Right cardiac atrium (tissue), 5 donors: ENCODE data around the gene USP22. TPM values are rescaled to one million over a fixed set of nuclear protein-coding genes. Genes with fewer than 3 reads are reported as not detected.
A peak's percentile ranks its signal among the peaks of the same experiment; 100 is the strongest.
"Not testable (repeated sequence)": the region's sequence is repeated elsewhere in the genome, so short reads cannot be mapped to it uniquely, and the experiment has no call there.

Source experiments
- ATAC-seq, 2 donors: fragments of 200-7000 bp; cut with Tn5 transposase; one replicate each; pipeline versions ENCODE4 v1.8.0 to v1.9.1; 2020; ENCODE audit warnings: moderate library complexity in 2 of 2, mild to moderate bottlenecking in 1 of 2
- DNase-seq, 3 donors: peaks; one replicate each; pipeline ENCODE4 v3.0.0-alpha.2; 2020
- H3K27ac ChIP-seq: one replicate; pipeline ENCODE4 v1.5.1; 2013; ENCODE audit warnings: mild to moderate bottlenecking, low read length, control low read depth, moderate library complexity
- H3K27me3 ChIP-seq: one replicate; pipeline ENCODE4 v1.6.1; 2013; ENCODE audit not compliant: control insufficient read depth, insufficient read depth
- H3K4me1 ChIP-seq: one replicate; pipeline ENCODE4 v1.6.1; 2013; ENCODE audit warnings: low read length; ENCODE audit not compliant: control insufficient read depth, insufficient read depth
- H3K4me3 ChIP-seq: one replicate; pipeline ENCODE4 v1.5.1; 2013; ENCODE audit warnings: low read length, control low read depth
- H3K9me3 ChIP-seq: one replicate; pipeline ENCODE4 v1.6.1; 2013; ENCODE audit warnings: low read length; ENCODE audit not compliant: control insufficient read depth
- WGBS: extraction: QIAGEN DNeasy Blood & Tissue Kit; methylation state at CpG from one replicate; pipeline ENCODE4 v1.1.7; 2013; 5-methylcytosine and 5-hydroxymethylcytosine counted together
- intact Hi-C, 4 donors: fragments of 100-400 bp; cut with DNase I; formaldehyde crosslinking; loops; one replicate each; pipeline versions ENCODE4 v1.11.0 to v1.14.0; 2022 to 2023
- long read RNA-seq, 4 donors: library from polyadenylated mRNA; unstranded; transcript quantifications; one replicate each; pipeline ENCODE4 v2.0.0, GENCODE V29; 2020 to 2021
- polyA plus RNA-seq: library from polyadenylated mRNA; stranded (reverse); fragments of 200-250 nt; gene quantifications from one replicate; pipeline ENCODE4 v1.2.3, GENCODE V29; 2013
- total RNA-seq, 4 donors: library from RNA; stranded (reverse); fragmentation: NEBNext Ultra II Directional; extraction: Animal tissue kit (Norgen Biotek cat#: 25700); gene quantifications; one replicate each; pipeline ENCODE4 v1.2.1, GENCODE V29; 2021
- donor health status: healthy with polysubstance abuse.
- donor health status: DM: no; HTN: yes; CAD: no.
- donor health status: DM: no; HTN: no; CAD: no.
- donor health status: DM: no; HTN: yes; CAD: no; lungs with severe emphysema.
- donor health status: DM: yes; HTN: yes; CAD: no.

USP22 gene
- total RNA-seq (100 to 1,000 TPM; 155 to 175 (median 168) TPM), polyA plus RNA-seq (52.2 TPM)
- long read RNA-seq, donor 1, full-length matches to known transcripts, result 41 of 99 reads
- long read RNA-seq, donor 1, partial matches to known transcripts, result 7 of 99 reads
- long read RNA-seq, donor 1, other reads (novel, unspliced or antisense), result 51 of 99 reads
- long read RNA-seq, donor 2, full-length matches to known transcripts, result 71 of 109 reads
- long read RNA-seq, donor 2, partial matches to known transcripts, result 10 of 109 reads
- long read RNA-seq, donor 2, other reads (novel, unspliced or antisense), result 28 of 109 reads
- long read RNA-seq, donor 3, full-length matches to known transcripts, result 25 of 136 reads
- long read RNA-seq, donor 3, partial matches to known transcripts, result 22 of 136 reads
- long read RNA-seq, donor 3, other reads (novel, unspliced or antisense), result 89 of 136 reads
- long read RNA-seq, donor 4, full-length matches to known transcripts, result 38 of 61 reads
- long read RNA-seq, donor 4, partial matches to known transcripts, result 5 of 61 reads
- long read RNA-seq, donor 4, other reads (novel, unspliced or antisense), result 18 of 61 reads

DNA sequence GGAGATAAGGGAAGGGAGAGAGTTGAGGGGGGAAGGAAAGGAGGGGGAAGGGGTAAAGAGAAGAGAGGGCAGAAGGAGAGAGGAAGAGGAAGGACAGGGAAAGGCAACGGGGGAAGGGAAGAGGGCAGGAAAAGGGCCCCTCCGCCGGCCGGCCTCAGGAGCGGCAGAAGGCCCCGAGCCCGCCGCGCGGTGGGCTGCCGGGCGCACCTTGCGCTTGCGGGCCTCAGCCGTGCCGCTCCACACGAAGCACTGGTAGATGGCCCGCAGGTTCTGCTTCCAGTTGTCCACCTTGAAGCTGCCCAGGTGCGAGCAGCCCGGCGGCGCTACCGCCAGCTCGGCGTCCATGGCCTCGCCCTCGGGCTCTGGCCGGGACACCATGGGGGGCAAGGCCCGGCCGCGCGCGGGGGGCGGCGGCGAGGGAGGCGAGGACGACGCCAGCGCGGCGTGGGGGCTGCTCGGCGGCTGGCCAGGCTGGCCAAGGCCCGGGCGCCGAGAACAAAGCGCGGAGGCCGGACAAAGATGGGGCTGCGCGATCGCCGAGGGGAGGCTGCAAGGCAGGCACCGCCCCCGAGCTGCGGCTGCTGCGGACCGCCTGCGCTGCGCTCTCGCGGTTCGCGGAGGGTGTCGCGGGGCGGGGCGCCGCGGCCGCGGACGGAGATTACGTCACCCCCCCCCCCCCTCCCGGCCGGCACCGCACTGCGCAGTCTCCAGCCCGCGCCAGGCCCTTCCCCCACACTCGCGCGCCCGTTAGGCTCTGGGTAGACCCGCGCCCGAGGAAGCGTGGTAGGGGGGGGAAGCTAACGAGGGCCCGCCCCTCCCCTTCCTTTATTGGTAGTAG is at the start of gene USP22:
Gene USP22 (minus strand): TSS at position 554 of the 838 bp plus-strand sequence. CDS start 176 bp downstream, at position 378.
- H3K4me3 ChIP-seq, result peak within 1 kb of the TSS; percentile 88
- DNase-seq (no peak), ATAC-seq (peak; percentile 79 to 83)
- under 1% methylated on average over 89 of the region's 91 CpGs for WGBS
- no peaks in the 10 kb centered on the region for H3K27me3 ChIP-seq
- H3K27ac ChIP-seq, result peak within 1 kb of the TSS; percentile 100
- H3K9me3 ChIP-seq, result no peaks in the 10 kb centered on the region
- H3K4me1 ChIP-seq, result peaks cover 7% of the 10 kb centered on the region
- intact Hi-C loops, result no loop called here

DNA sequence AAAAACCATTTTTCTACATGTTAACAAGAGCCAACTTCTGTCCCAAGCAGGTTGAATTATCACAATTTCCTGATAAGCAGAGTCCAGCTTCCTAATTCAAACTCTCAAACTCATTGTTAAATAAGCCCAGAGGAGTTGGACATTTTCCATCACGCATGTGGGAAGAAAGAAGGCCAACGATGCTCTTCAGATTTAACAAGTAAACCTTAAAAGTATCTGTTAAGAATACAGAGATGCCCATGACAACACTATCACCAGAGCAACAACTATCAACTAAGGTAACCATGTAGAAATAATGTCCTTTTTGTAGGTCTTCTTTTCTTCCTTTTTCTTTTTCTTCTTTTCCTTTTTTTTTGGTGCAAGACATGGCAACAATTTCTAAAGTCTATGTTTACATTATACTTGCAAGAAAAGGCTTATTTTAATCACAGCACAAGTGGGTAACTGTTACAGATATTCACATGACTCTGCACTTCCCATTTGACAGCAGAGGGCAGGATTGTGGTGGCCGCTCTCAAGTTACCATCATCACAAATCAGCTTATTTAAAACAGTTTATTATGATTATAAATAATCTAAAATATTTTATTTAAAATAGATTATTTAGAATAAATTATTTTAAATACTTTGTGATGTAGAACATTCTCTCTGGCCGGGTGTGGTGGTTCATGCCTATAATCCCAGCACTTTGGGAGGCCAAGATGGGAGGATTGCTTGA is 48.2 kb upstream of the USP22 start:
- H3K4me1 ChIP-seq, result no peaks in the 10 kb centered on the region
- no peak for ATAC-seq
- no peaks in the 10 kb centered on the region for H3K27me3 ChIP-seq
- intact Hi-C loops, result no loop called here
- no peak overlapping the region for H3K27ac ChIP-seq
- H3K4me3 ChIP-seq, result no peak overlapping the region
- DNase-seq, result no peak
- H3K9me3 ChIP-seq, result no peaks in the 10 kb centered on the region
- WGBS, result 60% methylated on average over 4 of the region's 4 CpGs

DNA sequence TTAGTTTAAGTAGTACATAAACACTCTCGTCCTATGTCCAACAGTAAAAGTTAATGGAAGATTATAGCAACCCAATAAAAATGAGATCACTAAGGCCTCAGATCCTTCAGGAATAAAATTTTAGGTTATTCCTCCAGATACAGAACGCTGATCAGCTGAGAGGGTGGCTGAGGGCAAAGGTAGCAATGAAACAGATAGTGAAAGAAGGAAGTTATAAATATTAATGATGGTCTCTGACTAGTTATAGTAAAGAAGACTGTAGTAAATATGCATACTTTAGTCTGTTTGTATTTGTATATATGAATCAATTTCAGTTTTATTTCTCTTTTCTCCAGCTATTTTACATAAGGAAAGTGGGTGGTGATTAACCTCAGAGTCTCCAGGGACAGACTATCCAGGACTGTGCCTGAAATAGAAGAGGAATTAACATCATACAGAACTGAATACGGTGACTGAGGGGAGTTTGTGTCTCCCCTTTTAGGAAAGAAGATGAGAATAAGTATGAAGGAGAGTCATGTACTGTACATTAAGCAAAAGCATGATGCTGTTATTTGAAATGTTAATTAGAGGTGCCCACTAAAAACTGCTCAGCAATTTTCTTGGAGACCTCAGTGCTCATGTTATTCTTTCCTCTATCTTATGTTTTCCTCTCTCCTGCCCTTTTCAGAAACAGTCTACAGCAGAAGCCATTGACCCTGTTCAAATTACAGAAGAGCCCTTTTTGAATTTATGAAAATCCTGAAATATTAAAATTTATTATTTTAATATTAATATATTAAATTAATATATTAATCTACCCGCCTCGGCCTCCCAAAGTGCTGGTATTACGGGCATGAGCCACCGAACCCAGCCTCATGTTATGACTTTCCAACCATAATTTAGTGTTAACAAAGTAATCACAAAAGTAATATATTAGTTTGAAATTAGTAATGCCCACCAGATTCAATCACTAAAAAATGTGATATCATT is 47.4 kb upstream of the USP22 start:
- Histone ChIP-seq H3K27me3 (no peaks in the 10 kb centered on the region), H3K27ac (no peak overlapping the region), H3K9me3 (no peaks in the 10 kb centered on the region), H3K4me3 (no peak overlapping the region), H3K4me1 (no peaks in the 10 kb centered on the region)
- intact Hi-C loops, result no loop called here
- WGBS, result 82% methylated on average over 7 of the region's 7 CpGs
- ATAC-seq (no peak), DNase-seq (no peak)

DNA sequence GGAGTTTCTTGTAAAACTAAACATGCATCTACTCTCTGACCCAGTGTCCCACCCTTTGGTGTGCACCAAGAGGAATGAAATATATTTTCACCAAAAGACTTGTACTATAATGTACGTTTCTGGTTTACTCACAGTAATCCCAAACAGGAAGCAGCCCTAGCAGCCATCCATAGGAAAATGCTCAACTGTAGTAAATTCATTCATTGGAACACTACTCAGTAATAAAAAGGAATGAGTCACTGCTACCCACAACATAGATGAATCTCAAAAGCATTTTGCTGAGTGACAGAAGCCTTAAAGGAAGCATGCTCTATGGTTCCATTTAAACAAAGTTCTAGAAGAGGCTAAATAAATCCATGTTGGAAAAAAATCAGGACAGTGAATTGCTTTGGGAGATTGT is 46.3 kb upstream of the USP22 start:
- Histone ChIP-seq H3K4me3 (no peak overlapping the region), H3K27ac (no peak overlapping the region), H3K27me3 (no peaks in the 10 kb centered on the region), H3K4me1 (no peaks in the 10 kb centered on the region), H3K9me3 (no peaks in the 10 kb centered on the region)
- no peak for DNase-seq
- intact Hi-C loops, result no loop called here
- no peak for ATAC-seq
- 63% methylated on average over 1 of the region's 1 CpG for WGBS

DNA sequence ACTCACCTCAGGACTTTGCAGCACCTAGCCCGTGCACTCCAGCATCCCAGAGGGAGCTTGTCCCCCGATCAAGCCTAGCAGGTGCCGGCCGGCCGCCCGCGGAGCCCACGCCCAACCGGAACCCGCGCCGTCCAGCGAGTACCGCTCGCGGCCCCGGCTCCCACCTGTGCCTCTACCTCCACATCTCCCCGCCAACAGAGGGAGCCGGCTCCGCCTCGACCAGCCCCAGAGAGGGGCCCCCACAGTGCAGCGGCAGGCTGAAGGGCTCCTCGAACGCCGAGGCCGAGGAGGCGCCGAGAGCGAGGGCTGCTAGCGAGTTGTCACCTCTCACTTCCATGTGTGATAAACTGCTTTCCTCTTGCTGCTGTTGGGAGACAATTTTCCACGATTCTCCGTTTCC is 42.9 kb upstream of the USP22 start:
- no peak for DNase-seq
- WGBS, result 78% methylated on average over 32 of the region's 32 CpGs

DNA sequence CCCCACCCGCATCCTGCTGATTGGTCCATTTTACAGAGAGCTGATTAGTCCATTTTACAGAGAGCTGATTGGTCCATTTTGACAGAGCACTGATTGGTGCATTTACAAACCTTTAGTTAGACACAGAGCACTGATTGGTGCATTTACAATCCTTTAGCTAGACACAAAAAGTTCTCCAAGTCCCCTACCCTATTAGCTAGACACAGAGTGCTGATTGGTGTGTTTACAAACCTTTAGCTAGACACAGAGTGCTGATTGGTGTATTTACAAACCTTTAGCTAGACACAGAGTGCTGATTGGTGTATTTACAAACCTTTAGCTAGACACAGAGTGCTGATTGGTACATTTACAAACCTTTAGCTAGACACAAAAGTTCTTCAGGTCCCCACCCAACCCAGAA is 42.5 kb upstream of the USP22 start:
- ATAC-seq, H3K27me3 ChIP-seq, H3K4me1 ChIP-seq, intact Hi-C loops, H3K27ac ChIP-seq, DNase-seq, H3K9me3 ChIP-seq, H3K4me3 ChIP-seq: not testable (repeated sequence)
- WGBS, result 100% methylated on average over 1 of the region's 1 CpG

More for the DNA sequence above, 42.9 kb upstream of the USP22 start:
- Histone ChIP-seq H3K4me3 (no peak overlapping the region), H3K27me3 (no peaks in the 10 kb centered on the region), H3K4me1 (no peaks in the 10 kb centered on the region), H3K9me3 (no peaks in the 10 kb centered on the region), H3K27ac (no peak overlapping the region)
- intact Hi-C loops, result no loop called here
- no peak for ATAC-seq

DNA sequence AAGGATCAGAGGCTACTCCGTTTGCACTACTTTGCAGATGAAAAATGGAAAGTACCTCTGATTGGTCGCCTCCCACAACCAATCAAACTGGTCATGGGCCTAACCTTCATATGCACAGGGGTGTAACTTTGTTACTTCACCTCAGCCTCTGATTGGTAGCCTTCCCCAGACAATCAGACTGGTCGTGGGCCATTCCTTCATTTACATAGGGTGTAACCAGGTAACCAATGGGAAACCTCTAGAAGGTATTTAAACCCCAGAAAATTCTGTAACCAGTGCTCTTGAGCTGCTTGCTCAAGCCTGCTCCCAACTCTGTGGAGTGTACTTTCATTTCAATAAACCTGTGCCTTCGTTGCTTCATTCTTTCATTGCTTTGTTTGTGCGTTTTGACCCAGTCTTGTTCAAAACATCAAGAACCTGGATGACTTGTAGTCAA is 39.2 kb upstream of the USP22 start:
- H3K27me3 ChIP-seq, result no peaks in the 10 kb centered on the region
- DNase-seq (no peak), ATAC-seq (no peak)
- H3K27ac ChIP-seq, result no peak overlapping the region
- 80% methylated on average over 5 of the region's 5 CpGs for WGBS
- H3K9me3 ChIP-seq, result no peaks in the 10 kb centered on the region
- intact Hi-C loops, result no loop called here
- no peak overlapping the region for H3K4me3 ChIP-seq
- no peaks in the 10 kb centered on the region for H3K4me1 ChIP-seq

DNA sequence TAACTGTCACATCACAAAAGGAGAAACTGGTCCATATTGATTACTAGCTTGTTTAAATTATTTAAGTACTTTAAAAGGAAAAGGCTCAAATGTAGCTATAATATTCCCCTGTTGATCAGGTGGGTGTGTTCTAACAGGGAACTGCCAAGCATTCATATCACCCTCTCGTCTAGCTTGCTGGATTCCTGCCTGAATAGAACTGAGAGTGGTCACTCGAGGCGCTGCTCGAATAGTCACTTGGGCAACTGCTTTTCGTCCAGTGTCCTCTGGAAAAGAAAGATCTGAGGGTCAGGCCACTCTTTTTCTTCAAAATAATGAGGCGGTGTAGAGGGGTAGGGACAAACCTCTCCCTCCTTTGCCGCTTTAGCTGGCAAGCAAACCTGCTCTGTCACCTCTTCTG is 36.4 kb upstream of the USP22 start:
- ATAC-seq (no peak), DNase-seq (no peak)
- Histone ChIP-seq H3K4me3 (no peak overlapping the region), H3K27ac (no peak overlapping the region), H3K27me3 (no peaks in the 10 kb centered on the region), H3K4me1 (no peaks in the 10 kb centered on the region), H3K9me3 (no peaks in the 10 kb centered on the region)
- WGBS, result 48% methylated on average over 7 of the region's 7 CpGs
- intact Hi-C loops, result no loop called here

DNA sequence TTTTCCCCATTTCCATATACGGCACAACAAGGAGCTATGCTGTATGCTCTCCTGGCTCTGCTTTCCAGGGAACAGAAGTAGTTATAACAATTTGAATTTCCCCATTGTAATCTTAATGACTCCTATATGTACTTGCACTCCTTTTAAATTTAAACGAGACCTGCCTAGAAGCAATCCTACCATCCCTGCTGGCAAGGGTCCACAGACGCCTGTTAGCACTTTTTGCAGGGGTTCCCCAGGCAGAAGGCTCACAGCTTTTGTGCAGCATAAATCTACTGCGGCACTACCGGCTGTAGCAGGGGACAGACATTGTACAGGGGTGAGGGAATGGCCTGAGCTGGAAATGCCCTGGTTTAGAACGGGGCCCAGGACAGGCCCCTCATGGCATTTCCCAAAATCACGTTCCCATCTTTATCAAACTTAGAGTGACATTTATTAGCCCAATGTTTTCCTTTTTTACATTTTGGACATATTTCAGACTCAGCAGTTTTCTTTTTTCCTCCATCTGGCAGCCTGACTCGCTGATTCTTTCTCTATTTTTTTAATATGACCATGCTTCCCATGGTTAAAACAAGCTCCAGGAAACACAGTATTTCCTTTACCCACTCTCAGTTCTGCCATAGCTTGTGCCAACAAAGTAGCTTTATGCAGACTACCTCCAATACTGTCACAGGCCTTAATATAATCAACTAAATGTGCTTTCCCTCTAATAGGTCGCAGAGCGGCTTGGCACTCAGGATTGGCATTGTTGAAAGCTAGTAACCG is 35.4 kb upstream of the USP22 start:
- H3K27ac ChIP-seq, result no peak overlapping the region

More for the DNA sequence above, 35.4 kb upstream of the USP22 start:
- no peaks in the 10 kb centered on the region for H3K9me3 ChIP-seq
- H3K4me3 ChIP-seq, result no peak overlapping the region
- WGBS, result 60% methylated on average over 11 of the region's 11 CpGs
- H3K27me3 ChIP-seq, result no peaks in the 10 kb centered on the region
- no peak for ATAC-seq
- intact Hi-C loops, result no loop called here
- no peaks in the 10 kb centered on the region for H3K4me1 ChIP-seq
- no peak for DNase-seq
